OCI-LY1 (cell line): ENCODE data around the gene MTCL3.

ENCODE experiments used
- H2AFZ ChIP-seq: fragments of 200-600 bp; sonication (generic), shearing (Covaris generic); 2 replicates; pipeline ENCODE4 v1.6.0; 2014; ENCODE audit warnings: antibody characterized with exemption, mild to moderate bottlenecking, low read length
- H3F3A ChIP-seq: fragments of 200-600 bp; sonication (generic), shearing (Covaris generic); 2 replicates; pipeline ENCODE4 v1.6.0; 2014; ENCODE audit warnings: mild to moderate bottlenecking, antibody characterized with exemption, low read length, moderate library complexity; ENCODE audit not compliant: insufficient read depth
- H3K27ac ChIP-seq: fragments of 200-600 bp; sonication (generic); 2 replicates; pipeline ENCODE4 v1.5.1; 2014; ENCODE audit warnings: low read length, mixed run types, mild to moderate bottlenecking, low read depth; ENCODE audit not compliant: poor library complexity, severe bottlenecking
- H3K27me3 ChIP-seq: fragments of 200-600 bp; sonication (generic); 2 replicates; pipeline ENCODE4 v1.6.0; 2014; ENCODE audit warnings: antibody characterized with exemption, mild to moderate bottlenecking, low read length, moderate library complexity; ENCODE audit not compliant: insufficient read depth
- H3K36me3 ChIP-seq: fragments of 200-600 bp; sonication (generic); 2 replicates; pipeline ENCODE4 v1.6.1; 2014; ENCODE audit warnings: mild to moderate bottlenecking, antibody characterized with exemption, low read length, moderate library complexity, mixed read lengths; ENCODE audit not compliant: insufficient read depth
- H3K4me1 ChIP-seq: fragments of 200-600 bp; sonication (generic); 2 replicates; pipeline ENCODE4 v1.5.1; 2014; ENCODE audit warnings: mild to moderate bottlenecking, low read length, moderate library complexity; ENCODE audit not compliant: insufficient read depth, severe bottlenecking
- H3K4me2 ChIP-seq: fragments of 200-600 bp; sonication (generic), shearing (Covaris generic); 2 replicates; pipeline ENCODE4 v1.6.1; 2014; ENCODE audit warnings: low read length
- H3K4me3 ChIP-seq: fragments of 200-600 bp; sonication (generic); 2 replicates; pipeline ENCODE4 v1.5.1; 2014; ENCODE audit warnings: low read length, low read depth, mild to moderate bottlenecking, mixed read lengths; ENCODE audit not compliant: poor library complexity, severe bottlenecking
- H3K79me2 ChIP-seq: fragments of 200-600 bp; shearing (Covaris generic); 2 replicates; pipeline ENCODE4 v1.6.1; 2016; ENCODE audit warnings: mixed run types, low read length, mixed read lengths; ENCODE audit not compliant: insufficient read depth
- H3K9ac ChIP-seq: fragments of 200-600 bp; sonication (generic), shearing (Covaris generic); 2 replicates; pipeline ENCODE4 v1.6.1; 2014; ENCODE audit warnings: mild to moderate bottlenecking, low read length, mixed read lengths
- H3K9me2 ChIP-seq: fragments of 200-600 bp; sonication (generic), shearing (Covaris generic); 2 replicates; pipeline ENCODE4 v1.6.1; 2014; ENCODE audit warnings: low read depth, mild to moderate bottlenecking, low read length, mixed read lengths
- H3K9me3 ChIP-seq: fragments of 200-600 bp; shearing (Covaris generic); 2 replicates; pipeline ENCODE4 v1.6.1; 2014; ENCODE audit warnings: low read length, mixed read lengths
- H4K20me1 ChIP-seq: fragments of 200-600 bp; sonication (generic), shearing (Covaris generic); 2 replicates; pipeline ENCODE4 v1.6.0; 2016; ENCODE audit warnings: mild to moderate bottlenecking, low read length; ENCODE audit not compliant: insufficient read depth
- CTCF ChIP-seq: fragments of 200-600 bp; sonication (generic), shearing (Covaris generic); IDR thresholded peaks from 2 replicates; pipeline ENCODE4 v1.5.1; 2017; ENCODE audit warnings: mild to moderate bottlenecking, antibody characterized with exemption, low read length, moderate library complexity, mixed read lengths
- EZH2 ChIP-seq: fragments of 200-600 bp; sonication (generic), shearing (Covaris generic); IDR thresholded peaks from 2 replicates; pipeline ENCODE4 v1.8.0; 2017; ENCODE audit warnings: borderline replicate concordance, mixed run types, mild to moderate bottlenecking, antibody characterized with exemption, low read length, moderate library complexity, mixed read lengths

Gene MTCL3

GRCh38 chr6:127503022-127503421 lies 16.1 kb downstream of the MTCL3 start:
- no peaks in the 10 kb centered on the region for H3K9me2 ChIP-seq
- no peak overlapping the region for H3K9ac ChIP-seq
- no peaks in the 10 kb centered on the region for H3K9me3 ChIP-seq
- no peaks in the 10 kb centered on the region for H3K4me1 ChIP-seq
- no peaks in the 10 kb centered on the region for H3K27me3 ChIP-seq
- no peaks in the 10 kb centered on the region for H3F3A ChIP-seq
- H3K4me3 ChIP-seq = no peak overlapping the region
- H3K27ac ChIP-seq = no peak overlapping the region
- H3K36me3 ChIP-seq = no peaks in the 10 kb centered on the region
- no peaks in the 10 kb centered on the region for H3K79me2 ChIP-seq
- TF ChIP-seq EZH2 (no peak), CTCF (no peak)
- H4K20me1 ChIP-seq = no peaks in the 10 kb centered on the region
- H2AFZ ChIP-seq = no peak overlapping the region
- H3K4me2 ChIP-seq = no peak overlapping the region

- Histone ChIP-seq H2AFZ (no peak overlapping the region), H3K27me3 (no peaks in the 10 kb centered on the region), H4K20me1 (no peaks in the 10 kb centered on the region), H3K9me3 (no peaks in the 10 kb centered on the region), H3K36me3 (no peaks in the 10 kb centered on the region), H3K4me1 (no peaks in the 10 kb centered on the region), H3K9me2 (no peaks in the 10 kb centered on the region), H3F3A (no peaks in the 10 kb centered on the region), H3K4me2 (no peak overlapping the region), H3K9ac (no peak overlapping the region), H3K27ac (no peak overlapping the region), H3K4me3 (no peak overlapping the region), H3K79me2 (no peaks in the 10 kb centered on the region)
- TF ChIP-seq EZH2 = no peak
- no peak for TF ChIP-seq CTCF
These were observed 21.7 kb downstream of the MTCL3 start for GRCh38 chr6:127497410-127497809.

- Histone ChIP-seq H3K27me3 (no peaks in the 10 kb centered on the region), H3K4me1 (no peaks in the 10 kb centered on the region), H3K79me2 (no peaks in the 10 kb centered on the region), H3K4me2 (no peak overlapping the region), H3K9me3 (no peaks in the 10 kb centered on the region), H3K27ac (no peak overlapping the region), H4K20me1 (no peaks in the 10 kb centered on the region), H2AFZ (no peak overlapping the region), H3K9me2 (no peaks in the 10 kb centered on the region), H3K9ac (no peak overlapping the region), H3F3A (no peaks in the 10 kb centered on the region), H3K36me3 (no peaks in the 10 kb centered on the region), H3K4me3 (no peak overlapping the region)
- TF ChIP-seq EZH2 = no peak
- TF ChIP-seq CTCF = no peak
These were observed 22.7 kb downstream of the MTCL3 start for GRCh38 chr6:127496471-127496870.
